ENCODE measurements around the gene HID1. TPM values are rescaled to one million over a fixed set of nuclear protein-coding genes. Genes with fewer than 3 reads are reported as not detected.

Gene HID1
- total and polyA plus RNA-seq, 8 donors, result 32.1 to 75.8 (median 61.7) TPM

DNA sequence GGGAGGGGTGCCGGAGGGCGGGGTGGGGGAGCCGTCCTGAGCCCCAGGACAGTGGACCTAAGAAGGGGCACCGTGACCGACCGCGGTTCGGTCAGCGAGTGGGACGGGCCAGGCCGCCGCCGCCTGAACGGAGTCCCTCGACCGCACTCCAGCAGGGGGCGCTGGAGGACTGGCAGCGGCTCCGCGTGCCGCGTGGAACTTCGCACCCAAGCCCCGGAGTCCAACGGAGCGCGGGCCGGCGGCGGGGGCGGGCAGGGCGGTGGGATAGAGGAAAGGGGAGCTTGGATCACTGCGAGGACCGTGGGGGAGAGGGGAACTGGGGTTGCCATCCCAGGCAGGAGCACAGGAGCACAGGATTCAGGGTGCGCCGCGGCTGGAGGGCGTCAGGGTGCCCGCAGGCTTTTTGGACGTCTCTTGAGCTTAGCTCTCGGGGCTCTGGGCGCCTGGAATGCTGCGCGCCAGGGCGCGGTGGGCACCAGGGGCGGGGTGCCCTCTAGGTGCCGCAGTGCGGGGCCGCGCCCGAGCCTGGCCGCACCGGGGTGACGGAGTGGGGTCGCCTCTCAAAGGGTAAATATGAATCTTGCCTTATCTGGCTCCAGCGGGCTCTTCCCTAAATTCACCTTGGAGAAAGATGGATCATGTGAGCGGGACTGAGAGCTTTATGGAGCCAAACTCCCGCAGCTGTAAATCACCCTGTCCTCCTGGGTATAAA lies 48.9 kb downstream of the HID1 start:
- no peak overlapping the region for H3K27ac ChIP-seq
- H3K4me3 ChIP-seq, result peak overlapping the region; percentile 17 to 21
- H3K4me1 ChIP-seq, result peaks cover 16 to 23% of the 10 kb centered on the region in 2 donors
- peaks cover 53 to 100% of the 10 kb centered on the region in 2 donors for H3K27me3 ChIP-seq
- no peaks in the 10 kb centered on the region for H3K9me3 ChIP-seq
- H3K36me3 ChIP-seq, result no peaks in the 10 kb centered on the region
- TF ChIP-seq, protein P1, sequence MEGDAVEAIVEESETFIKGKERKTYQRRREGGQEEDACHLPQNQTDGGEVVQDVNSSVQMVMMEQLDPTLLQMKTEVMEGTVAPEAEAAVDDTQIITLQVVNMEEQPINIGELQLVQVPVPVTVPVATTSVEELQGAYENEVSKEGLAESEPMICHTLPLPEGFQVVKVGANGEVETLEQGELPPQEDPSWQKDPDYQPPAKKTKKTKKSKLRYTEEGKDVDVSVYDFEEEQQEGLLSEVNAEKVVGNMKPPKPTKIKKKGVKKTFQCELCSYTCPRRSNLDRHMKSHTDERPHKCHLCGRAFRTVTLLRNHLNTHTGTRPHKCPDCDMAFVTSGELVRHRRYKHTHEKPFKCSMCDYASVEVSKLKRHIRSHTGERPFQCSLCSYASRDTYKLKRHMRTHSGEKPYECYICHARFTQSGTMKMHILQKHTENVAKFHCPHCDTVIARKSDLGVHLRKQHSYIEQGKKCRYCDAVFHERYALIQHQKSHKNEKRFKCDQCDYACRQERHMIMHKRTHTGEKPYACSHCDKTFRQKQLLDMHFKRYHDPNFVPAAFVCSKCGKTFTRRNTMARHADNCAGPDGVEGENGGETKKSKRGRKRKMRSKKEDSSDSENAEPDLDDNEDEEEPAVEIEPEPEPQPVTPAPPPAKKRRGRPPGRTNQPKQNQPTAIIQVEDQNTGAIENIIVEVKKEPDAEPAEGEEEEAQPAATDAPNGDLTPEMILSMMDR (IDR thresholded peaks at IDR 0.05), result peak; percentile 80 to 92
- ATAC-seq, result peak; percentile 86
- intact Hi-C loops (cut with DNase I), result no loop called here
- peak in 3 of 4 donors; percentile 53 to 96 (median 78) for DNase-seq

DNA sequence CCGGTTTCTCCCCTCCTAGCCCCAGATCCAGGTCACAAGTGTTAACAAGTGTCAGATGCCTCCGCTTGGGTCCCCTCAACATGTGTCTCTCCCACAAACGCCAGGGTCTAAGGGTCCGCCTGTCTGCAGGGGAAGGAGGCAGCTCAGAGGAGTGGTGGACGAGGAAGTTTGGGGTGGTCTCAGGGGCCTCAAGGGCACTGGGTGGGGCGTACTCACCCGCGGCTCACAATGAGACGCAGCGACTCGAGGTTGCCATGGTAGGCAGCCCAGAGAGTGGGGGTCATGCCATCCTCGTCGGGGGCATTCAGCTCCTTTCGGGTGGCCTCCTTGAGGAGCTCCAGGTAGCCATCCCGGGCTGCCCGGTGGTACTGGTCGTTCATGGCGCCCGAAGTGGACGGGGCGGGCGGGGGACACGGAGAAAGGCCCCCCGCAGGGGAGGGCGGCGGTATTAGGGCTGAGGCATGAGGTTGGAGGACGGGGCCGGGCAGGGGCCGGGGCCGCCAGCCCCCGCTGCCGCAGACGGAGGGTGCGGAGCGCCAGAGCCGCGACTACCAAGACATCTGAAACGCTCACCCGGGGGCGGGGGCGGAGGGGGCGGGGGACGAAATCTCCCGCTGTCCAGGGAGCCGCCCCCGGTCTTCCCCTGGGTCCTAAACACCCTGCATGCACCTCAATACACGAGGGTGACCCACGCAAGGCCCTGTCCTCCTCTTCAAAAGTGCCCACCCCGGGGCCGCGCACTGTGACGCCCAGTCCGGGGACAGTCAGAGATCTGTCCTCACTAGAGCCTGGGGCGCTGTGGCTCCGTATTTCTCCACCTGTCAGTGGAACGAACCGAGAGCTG lies 49.6 kb downstream of the HID1 start, which contains the start of gene USH1G:
USH1G (minus strand) TSS at position 562 of the 844 bp plus-strand sequence; CDS start at position 380, 182 bp downstream.
- H3K27me3 ChIP-seq, result peaks cover 53 to 100% of the 10 kb centered on the region in 2 donors
- intact Hi-C loops (cut with DNase I), result no loop called here
- peak; percentile 19 for ATAC-seq
- DNase-seq, result no peak
- H3K27ac ChIP-seq, result no peak within 1 kb of the TSS
- H3K36me3 ChIP-seq, result no peaks in the 10 kb centered on the region
- H3K4me1 ChIP-seq, result peaks cover 16 to 23% of the 10 kb centered on the region in 2 donors
- TF ChIP-seq, protein P1 (IDR thresholded peaks at IDR 0.05), result no peak
- H3K9me3 ChIP-seq, result no peaks in the 10 kb centered on the region
- H3K4me3 ChIP-seq, result peak within 1 kb of the TSS; percentile 17 to 21

DNA sequence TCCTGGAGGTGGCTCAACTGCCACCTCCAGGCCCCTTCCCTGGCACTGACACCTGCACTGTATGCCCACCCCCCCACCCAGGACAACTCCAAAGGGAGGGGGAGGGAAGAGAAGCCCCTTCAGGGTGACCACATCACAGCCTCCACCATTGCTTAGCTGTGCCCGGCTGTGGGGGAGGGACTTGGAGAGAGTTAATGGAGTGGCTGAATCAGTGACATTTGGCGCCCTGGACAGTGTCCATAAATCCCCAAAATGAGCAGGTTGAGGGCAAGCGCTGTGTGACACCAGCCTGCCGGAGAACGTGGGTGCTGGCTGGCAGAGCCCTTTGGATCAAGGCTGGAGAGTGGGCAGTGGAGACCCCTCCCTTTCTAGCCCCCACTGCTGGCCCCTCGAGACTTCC lies 50.4 kb downstream of the HID1 start:
- H3K4me1 ChIP-seq, result peaks cover 16 to 23% of the 10 kb centered on the region in 2 donors
- H3K27me3 ChIP-seq, result peaks cover 49 to 100% of the 10 kb centered on the region in 2 donors
- TF ChIP-seq, protein P1 (IDR thresholded peaks at IDR 0.05), result no peak
- H3K9me3 ChIP-seq, result no peaks in the 10 kb centered on the region
- no peak overlapping the region for H3K27ac ChIP-seq
- intact Hi-C loops (cut with DNase I), result no loop called here
- no peak overlapping the region for H3K4me3 ChIP-seq
- no peak for ATAC-seq
- no peaks in the 10 kb centered on the region for H3K36me3 ChIP-seq
- no peak for DNase-seq

DNA sequence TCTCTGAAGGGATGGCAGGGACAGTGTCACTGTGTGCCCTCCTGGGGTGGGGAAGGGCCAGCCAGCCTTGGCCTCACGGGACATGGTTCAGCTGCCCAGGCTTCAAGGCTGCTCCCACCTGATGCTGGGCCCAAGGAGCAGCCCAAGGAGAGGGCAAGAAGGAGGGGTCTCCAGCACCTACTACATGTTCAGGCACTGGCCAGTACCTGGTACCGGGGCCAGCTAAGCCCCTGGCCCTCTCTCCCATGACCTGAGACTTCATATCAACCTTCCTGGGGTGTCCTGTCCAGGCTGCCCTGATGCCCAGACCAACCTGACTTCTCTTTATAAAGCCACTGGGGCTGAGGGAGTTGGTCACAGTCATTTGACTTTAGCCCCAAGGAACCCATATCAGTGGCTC lies 50.8 kb downstream of the HID1 start:
- Histone ChIP-seq H3K9me3 (no peaks in the 10 kb centered on the region), H3K4me1 (peaks cover 16 to 23% of the 10 kb centered on the region in 2 donors), H3K4me3 (no peak overlapping the region), H3K27me3 (peaks cover 49 to 99% of the 10 kb centered on the region in 2 donors), H3K27ac (no peak overlapping the region), H3K36me3 (no peaks in the 10 kb centered on the region)
- TF ChIP-seq, protein P1 (IDR thresholded peaks at IDR 0.05), result no peak
- DNase-seq, result no peak
- ATAC-seq, result no peak
- intact Hi-C loops (cut with DNase I), result no loop called here

All from left lung (tissue), 10 donors.